Loucy (cell line): Measurements from ENCODE around the gene CASR.

Source experiments
- H2AFZ ChIP-seq: fragments of 200-600 bp; sonication (generic); 2 replicates; pipeline ENCODE4 v1.6.0; 2016; ENCODE audit warnings: antibody characterized with exemption, mild to moderate bottlenecking, low read length, moderate library complexity
- H3F3A ChIP-seq: fragments of 200-600 bp; 2 replicates; pipeline ENCODE4 v1.6.0; 2016; ENCODE audit warnings: antibody characterized with exemption, low read depth, mild to moderate bottlenecking
- H3K27me3 ChIP-seq: fragments of 200-600 bp; sonication (generic); 2 replicates; pipeline ENCODE4 v1.6.1; 2014; ENCODE audit warnings: low read length, mild to moderate bottlenecking; ENCODE audit not compliant: insufficient read depth, poor library complexity, severe bottlenecking
- H3K36me3 ChIP-seq: fragments of 200-600 bp; sonication (generic); 2 replicates; pipeline ENCODE4 v1.6.1; 2016; ENCODE audit warnings: low read length; ENCODE audit not compliant: insufficient read depth
- H3K4me1 ChIP-seq: fragments of 200-600 bp; sonication (generic); 2 replicates; pipeline ENCODE4 v1.5.1; 2014; ENCODE audit warnings: low read length, mild to moderate bottlenecking; ENCODE audit not compliant: insufficient read depth, poor library complexity, severe bottlenecking
- H3K4me2 ChIP-seq: fragments of 200-600 bp; sonication (generic); 2 replicates; pipeline ENCODE4 v1.6.0; 2014; ENCODE audit warnings: antibody characterized with exemption, low read length, low read depth, mild to moderate bottlenecking; ENCODE audit not compliant: poor library complexity, severe bottlenecking
- H3K4me3 ChIP-seq: fragments of 200-600 bp; sonication (generic); 2 replicates; pipeline ENCODE4 v1.5.1; 2014; ENCODE audit warnings: low read length, mild to moderate bottlenecking, mixed read lengths; ENCODE audit not compliant: poor library complexity, severe bottlenecking
- H3K79me2 ChIP-seq: fragments of 200-600 bp; sonication (generic); 2 replicates; pipeline ENCODE4 v1.6.1; 2014; ENCODE audit warnings: low read length; ENCODE audit not compliant: insufficient read depth
- H3K9ac ChIP-seq: fragments of 200-600 bp; sonication (generic); 2 replicates; pipeline ENCODE4 v1.6.0; 2014; ENCODE audit warnings: mild to moderate bottlenecking, low read depth, low read length, moderate library complexity; ENCODE audit not compliant: poor library complexity, severe bottlenecking
- H3K9me2 ChIP-seq: fragments of 200-600 bp; sonication (generic); replicated peaks from 2 replicates; pipeline ENCODE4 v1.6.1; 2016; ENCODE audit warnings: low read depth, low read length, mixed read lengths
- H3K9me3 ChIP-seq: fragments of 200-600 bp; sonication (generic); 2 replicates; pipeline ENCODE4 v1.6.1; 2014; ENCODE audit warnings: mild to moderate bottlenecking, antibody characterized with exemption, low read length, low read depth; ENCODE audit not compliant: insufficient read depth
- H4K20me1 ChIP-seq: fragments of 200-600 bp; sonication (generic); 2 replicates; pipeline ENCODE4 v1.6.0; 2014; ENCODE audit warnings: antibody characterized with exemption, low read length, mild to moderate bottlenecking; ENCODE audit not compliant: insufficient read depth, poor library complexity, severe bottlenecking
- CTCF ChIP-seq: fragments of 200-600 bp; sonication (generic); conservative IDR thresholded peaks from 2 replicates; pipeline ENCODE4 v1.5.1; 2014; ENCODE audit warnings: mild to moderate bottlenecking, antibody characterized with exemption, low read length
- EZH2phosphoT487 ChIP-seq: fragments of 200-600 bp; IDR thresholded peaks from 2 replicates; pipeline ENCODE4 v1.6.1; 2018; ENCODE audit warnings: antibody characterized with exemption, mild to moderate bottlenecking, moderate library complexity, borderline replicate concordance

CASR gene

GRCh38 chr3:122305818-122306621, 122.6 kb downstream of the CASR start:
- TF ChIP-seq CTCF (peak; percentile 61), EZH2phosphoT487 (no peak)
- peak overlapping the region; percentile 54 for H2AFZ ChIP-seq

GRCh38 chr3:122306622-122306953, 123.1 kb downstream of the CASR start:
- Histone ChIP-seq H3K27me3 (peaks cover 11% of the 10 kb centered on the region), H3K9me2 (no peaks in the 10 kb centered on the region), H3K9me3 (no peaks in the 10 kb centered on the region), H3K4me3 (no peak overlapping the region), H4K20me1 (no peaks in the 10 kb centered on the region), H3K79me2 (no peaks in the 10 kb centered on the region), H3K4me1 (peaks cover 8% of the 10 kb centered on the region), H3F3A (no peaks in the 10 kb centered on the region), H3K9ac (no peak overlapping the region), H3K36me3 (no peaks in the 10 kb centered on the region), H3K4me2 (no peak overlapping the region), H2AFZ (no peak overlapping the region)
- TF ChIP-seq EZH2phosphoT487, result no peak
- no peak for TF ChIP-seq CTCF

More at GRCh38 chr3:122305818-122306621, 122.6 kb downstream of the CASR start:
- no peak overlapping the region for H3K9ac ChIP-seq
- no peaks in the 10 kb centered on the region for H3K36me3 ChIP-seq
- H3K27me3 ChIP-seq, result peaks cover 5% of the 10 kb centered on the region
- no peaks in the 10 kb centered on the region for H3K79me2 ChIP-seq
- peak overlapping the region; percentile 56 for H3K4me3 ChIP-seq
- H3K9me3 ChIP-seq, result no peaks in the 10 kb centered on the region
- H3K4me2 ChIP-seq, result peak overlapping the region; percentile 68
- no peaks in the 10 kb centered on the region for H3K9me2 ChIP-seq
- H3K4me1 ChIP-seq, result peaks cover 14% of the 10 kb centered on the region
- no peaks in the 10 kb centered on the region for H3F3A ChIP-seq
- H4K20me1 ChIP-seq, result no peaks in the 10 kb centered on the region

- H3K9ac ChIP-seq, result no peak overlapping the region
- H3K79me2 ChIP-seq, result no peaks in the 10 kb centered on the region
- H3K4me2 ChIP-seq, result no peak overlapping the region
- no peaks in the 10 kb centered on the region for H3F3A ChIP-seq
- no peaks in the 10 kb centered on the region for H3K36me3 ChIP-seq
- peaks cover 13% of the 10 kb centered on the region for H3K27me3 ChIP-seq
- H3K4me1 ChIP-seq, result peaks cover 5% of the 10 kb centered on the region
- TF ChIP-seq CTCF (no peak), EZH2phosphoT487 (no peak)
- no peak overlapping the region for H2AFZ ChIP-seq
- H3K9me2 ChIP-seq, result no peaks in the 10 kb centered on the region
- no peaks in the 10 kb centered on the region for H3K9me3 ChIP-seq
- H4K20me1 ChIP-seq, result no peaks in the 10 kb centered on the region
- no peak overlapping the region for H3K4me3 ChIP-seq
Observed at GRCh38 chr3:122307094-122307687, 123.7 kb downstream of the CASR start.
